HG02623 (cell line): ENCODE data around the gene DNAH10.

Source experiments
- ATAC-seq: cut with Tn5 transposase; IDR thresholded peaks from one replicate; pipeline ENCODE4 v1.9.1; 2021; ENCODE audit warnings: moderate library complexity; ENCODE audit not compliant: unreplicated experiment

DNAH10 gene

GRCh38 chr12:123761841-123762714 is at the start of gene DNAH10:
Gene DNAH10, plus strand, starts transcription at chr12:123762301. Its CDS starts 36 bp downstream, at chr12:123762337.
- ATAC-seq = peak; percentile 73

GRCh38 chr12:123712780-123713319 is 49.3 kb upstream of the DNAH10 start:
- ATAC-seq = no peak

- ATAC-seq = no peak
Measured at GRCh38 chr12:123713398-123713797, 48.7 kb upstream of the DNAH10 start.

- no peak for ATAC-seq
Measured at GRCh38 chr12:123713823-123714585, 48.1 kb upstream of the DNAH10 start.

GRCh38 chr12:123715195-123715594 is 46.9 kb upstream of the DNAH10 start:
- ATAC-seq = no peak

GRCh38 chr12:123717350-123717749 is 44.8 kb upstream of the DNAH10 start:
- no peak for ATAC-seq

GRCh38 chr12:123720141-123720814 is 41.8 kb upstream of the DNAH10 start:
- ATAC-seq = no peak

- ATAC-seq = no peak
Measured at GRCh38 chr12:123721245-123721644, 40.9 kb upstream of the DNAH10 start.

GRCh38 chr12:123723011-123723410 is 39.1 kb upstream of the DNAH10 start:
- ATAC-seq = no peak

GRCh38 chr12:123723765-123724164 is 38.3 kb upstream of the DNAH10 start:
- no peak for ATAC-seq

GRCh38 chr12:123726244-123726643 is 35.9 kb upstream of the DNAH10 start:
- ATAC-seq = no peak

GRCh38 chr12:123726962-123727361 is 35.1 kb upstream of the DNAH10 start:
- ATAC-seq = no peak

- ATAC-seq = no peak
Measured at GRCh38 chr12:123727878-123728277, 34.2 kb upstream of the DNAH10 start.

GRCh38 chr12:123731596-123731995 is 30.5 kb upstream of the DNAH10 start:
- ATAC-seq = no peak

GRCh38 chr12:123732251-123732650 is 29.9 kb upstream of the DNAH10 start:
- ATAC-seq = no peak

- ATAC-seq = no peak
Measured at GRCh38 chr12:123733229-123733628, 28.9 kb upstream of the DNAH10 start.

- ATAC-seq = no peak
Measured at GRCh38 chr12:123734268-123734667, 27.8 kb upstream of the DNAH10 start.

GRCh38 chr12:123741937-123742572 is 20.0 kb upstream of the DNAH10 start:
- ATAC-seq = no peak

- ATAC-seq = no peak
Measured at GRCh38 chr12:123743002-123743401, 19.1 kb upstream of the DNAH10 start.

GRCh38 chr12:123744836-123745235 is 17.3 kb upstream of the DNAH10 start:
- no peak for ATAC-seq

- no peak for ATAC-seq
Measured at GRCh38 chr12:123747309-123747708, 14.8 kb upstream of the DNAH10 start.
